ENCODE measurements around the gene EFNA5. TPM values are rescaled to one million over a fixed set of nuclear protein-coding genes. Genes with fewer than 3 reads are reported as not detected.

The EFNA5 gene
- total RNA-seq, 1 donor from 2014 or later: 10.2 TPM

DNA sequence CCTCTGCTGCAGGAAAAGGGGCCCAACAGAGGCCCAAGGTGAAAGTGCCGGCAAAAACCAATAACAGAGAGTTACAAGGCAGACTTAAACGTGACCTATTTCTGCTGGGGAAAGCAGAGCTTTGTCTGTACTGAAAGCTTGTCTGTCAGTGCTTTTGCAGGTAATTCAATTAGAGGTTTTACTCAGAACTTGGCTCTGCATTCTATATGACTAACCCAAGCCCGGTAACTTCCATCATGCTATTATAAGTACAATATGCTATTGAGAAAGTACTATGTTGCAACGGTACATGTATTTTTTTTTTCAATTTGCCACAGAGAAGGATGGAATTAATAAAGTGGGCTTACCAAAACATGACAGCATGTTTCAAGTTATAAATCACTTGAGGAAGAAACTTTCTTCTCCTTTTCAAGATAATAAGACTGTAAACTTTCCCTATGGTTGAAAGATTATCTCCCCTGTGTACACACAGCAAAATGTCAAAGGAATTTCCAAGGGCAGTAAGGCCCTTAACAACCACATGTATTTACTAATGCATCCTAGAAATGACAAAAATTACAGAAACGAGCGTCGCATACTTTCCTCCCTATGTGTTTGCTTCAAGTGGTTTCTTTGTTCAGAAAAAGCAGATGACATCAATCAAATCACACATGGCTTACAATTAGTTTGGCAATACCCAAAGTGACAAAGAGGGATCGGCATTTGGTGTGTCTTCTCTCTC, 282.4 kb downstream of the EFNA5 start:
- Histone ChIP-seq H3K27ac (peak overlapping the region; percentile 18), H3K36me3 (no peaks in the 10 kb centered on the region), H3K9me3 (no peaks in the 10 kb centered on the region), H3K4me3 (no peak overlapping the region), H3K27me3 (ENCODE audit: low read depth) (no peaks in the 10 kb centered on the region), H3K4me1 (peaks cover 25% of the 10 kb centered on the region)
- TF ChIP-seq, protein P1, sequence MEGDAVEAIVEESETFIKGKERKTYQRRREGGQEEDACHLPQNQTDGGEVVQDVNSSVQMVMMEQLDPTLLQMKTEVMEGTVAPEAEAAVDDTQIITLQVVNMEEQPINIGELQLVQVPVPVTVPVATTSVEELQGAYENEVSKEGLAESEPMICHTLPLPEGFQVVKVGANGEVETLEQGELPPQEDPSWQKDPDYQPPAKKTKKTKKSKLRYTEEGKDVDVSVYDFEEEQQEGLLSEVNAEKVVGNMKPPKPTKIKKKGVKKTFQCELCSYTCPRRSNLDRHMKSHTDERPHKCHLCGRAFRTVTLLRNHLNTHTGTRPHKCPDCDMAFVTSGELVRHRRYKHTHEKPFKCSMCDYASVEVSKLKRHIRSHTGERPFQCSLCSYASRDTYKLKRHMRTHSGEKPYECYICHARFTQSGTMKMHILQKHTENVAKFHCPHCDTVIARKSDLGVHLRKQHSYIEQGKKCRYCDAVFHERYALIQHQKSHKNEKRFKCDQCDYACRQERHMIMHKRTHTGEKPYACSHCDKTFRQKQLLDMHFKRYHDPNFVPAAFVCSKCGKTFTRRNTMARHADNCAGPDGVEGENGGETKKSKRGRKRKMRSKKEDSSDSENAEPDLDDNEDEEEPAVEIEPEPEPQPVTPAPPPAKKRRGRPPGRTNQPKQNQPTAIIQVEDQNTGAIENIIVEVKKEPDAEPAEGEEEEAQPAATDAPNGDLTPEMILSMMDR (IDR thresholded peaks at IDR 0.05): no peak
- intact Hi-C loops (cut with DNase I): no loop called here
- DNase-seq: no peak
- ATAC-seq: peak; percentile 66

DNA sequence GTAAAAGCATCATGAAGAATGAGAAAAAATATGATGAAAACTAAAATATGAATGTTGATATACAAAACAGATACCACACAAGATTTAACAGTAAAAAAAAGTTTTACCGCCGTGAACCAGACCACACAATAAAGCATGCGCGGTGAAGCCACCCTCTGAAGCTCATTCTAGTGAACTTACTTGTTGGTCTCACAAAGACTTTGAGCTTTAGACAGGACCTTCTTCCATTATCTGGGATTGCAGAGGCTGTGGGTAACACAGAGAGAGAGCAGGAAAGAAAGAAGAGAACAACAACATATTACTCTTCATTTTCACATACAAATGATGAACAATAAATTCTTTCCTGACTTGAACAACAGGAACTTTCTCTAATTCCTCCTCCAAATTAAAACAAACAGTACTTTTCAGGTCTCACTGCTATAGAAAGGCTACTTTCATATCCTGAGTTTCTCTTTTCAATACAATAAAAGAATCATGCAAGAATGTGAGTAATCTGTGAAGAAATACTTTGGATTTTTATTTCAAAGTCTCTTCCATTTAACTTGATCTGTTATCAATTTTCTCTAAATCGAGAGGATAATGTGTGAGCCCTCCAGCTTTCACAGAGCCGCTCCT, 283.1 kb downstream of the EFNA5 start:
- intact Hi-C loops (cut with DNase I): no loop called here
- TF ChIP-seq, protein P1 (IDR thresholded peaks at IDR 0.05): no peak
- H3K27me3 ChIP-seq (ENCODE audit: low read depth): no peaks in the 10 kb centered on the region
- no peaks in the 10 kb centered on the region for H3K36me3 ChIP-seq
- H3K4me1 ChIP-seq: peaks cover 25% of the 10 kb centered on the region
- ATAC-seq (no peak), DNase-seq (no peak)
- H3K4me3 ChIP-seq: no peak overlapping the region
- no peaks in the 10 kb centered on the region for H3K9me3 ChIP-seq
- peak overlapping the region; percentile 18 for H3K27ac ChIP-seq

DNA sequence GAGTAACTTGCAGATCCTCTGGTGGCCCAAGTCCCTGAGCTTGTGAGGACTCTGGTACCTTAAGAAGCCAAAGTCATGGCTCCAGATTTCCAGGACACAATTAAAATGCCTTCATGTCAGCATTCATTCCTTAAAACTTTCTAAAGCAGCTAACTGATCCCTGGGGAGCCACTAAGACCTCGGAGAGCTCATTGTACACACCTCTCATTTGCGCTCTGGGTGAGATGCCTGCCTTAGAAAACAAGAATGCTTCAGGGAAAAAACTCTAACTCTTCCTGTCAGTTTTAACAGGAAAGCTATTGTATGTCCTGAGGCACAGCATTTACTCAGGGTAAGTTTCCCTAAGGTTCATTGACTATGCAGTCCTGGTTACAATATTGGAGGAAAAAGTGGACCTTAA, 285.0 kb downstream of the EFNA5 start:
- no peaks in the 10 kb centered on the region for H3K27me3 ChIP-seq (ENCODE audit: low read depth)
- ATAC-seq: no peak
- no peak overlapping the region for H3K27ac ChIP-seq
- intact Hi-C loops (cut with DNase I): no loop called here
- DNase-seq: no peak
- H3K36me3 ChIP-seq: no peaks in the 10 kb centered on the region
- TF ChIP-seq, protein P1 (IDR thresholded peaks at IDR 0.05): no peak
- H3K4me3 ChIP-seq: no peak overlapping the region
- peaks cover 25% of the 10 kb centered on the region for H3K4me1 ChIP-seq
- H3K9me3 ChIP-seq: no peaks in the 10 kb centered on the region

DNA sequence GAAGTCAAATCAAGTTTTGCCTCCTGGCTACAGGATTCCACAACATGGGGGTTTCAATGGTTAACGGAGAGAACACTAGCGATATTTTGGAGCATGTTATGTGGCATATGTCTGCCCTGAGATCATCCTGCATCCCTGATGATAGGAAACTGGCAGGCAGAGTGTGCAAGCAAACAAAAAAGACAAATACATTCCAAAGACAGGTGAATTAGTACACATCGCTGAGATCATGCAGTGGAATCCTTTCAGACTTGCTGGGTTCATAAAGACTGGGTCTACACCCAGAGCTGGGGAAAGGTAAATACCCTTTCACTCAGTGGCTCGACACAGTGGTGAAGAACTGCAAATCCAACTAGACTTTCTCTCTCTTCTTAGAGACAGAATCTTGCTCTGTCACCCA, 286.5 kb downstream of the EFNA5 start:
- H3K36me3 ChIP-seq: no peaks in the 10 kb centered on the region
- DNase-seq (no peak), ATAC-seq (no peak)
- intact Hi-C loops (cut with DNase I): no loop called here
- H3K27ac ChIP-seq: no peak overlapping the region
- H3K9me3 ChIP-seq: no peaks in the 10 kb centered on the region
- TF ChIP-seq, protein P1 (IDR thresholded peaks at IDR 0.05): no peak
- no peak overlapping the region for H3K4me3 ChIP-seq
- no peaks in the 10 kb centered on the region for H3K27me3 ChIP-seq (ENCODE audit: low read depth)
- peaks cover 19% of the 10 kb centered on the region for H3K4me1 ChIP-seq

DNA sequence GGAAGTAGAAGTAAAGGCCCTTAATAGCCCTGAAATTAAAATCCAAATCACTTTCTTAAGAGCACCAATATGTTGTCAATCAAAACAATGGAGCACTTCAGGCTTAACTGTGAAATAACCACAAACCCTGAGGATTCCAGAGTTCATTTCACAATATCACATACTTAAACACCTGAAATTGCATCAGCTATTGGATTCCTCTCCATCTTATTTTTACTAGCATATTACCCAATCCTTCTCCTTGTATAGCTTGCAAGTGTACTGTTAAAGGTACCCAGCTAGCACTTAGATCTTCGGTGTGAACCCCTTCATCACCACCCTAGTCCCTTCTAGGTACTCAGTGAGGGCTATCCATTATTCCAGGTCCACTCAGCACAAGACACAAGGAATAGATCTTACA, 287.3 kb downstream of the EFNA5 start:
- no peaks in the 10 kb centered on the region for H3K9me3 ChIP-seq
- no peaks in the 10 kb centered on the region for H3K36me3 ChIP-seq
- intact Hi-C loops (cut with DNase I): no loop called here
- no peak for DNase-seq
- ATAC-seq: peak; percentile 34 to 67
- no peak overlapping the region for H3K4me3 ChIP-seq
- H3K4me1 ChIP-seq: peaks cover 11% of the 10 kb centered on the region
- H3K27ac ChIP-seq: no peak overlapping the region
- TF ChIP-seq, protein P1 (IDR thresholded peaks at IDR 0.05): no peak
- no peaks in the 10 kb centered on the region for H3K27me3 ChIP-seq (ENCODE audit: low read depth)

Data from lower lobe of right lung (tissue), 2 donors.